ENCODE results near the gene TBX4.

- TF ChIP-seq EZH2 (IDR thresholded peaks at IDR 0.05), result no peak
- TF ChIP-seq FOXP2 (optimal IDR thresholded peaks at IDR 0.05; ENCODE audit: control extremely low read depth, extremely low read length, insufficient read depth), result no peak
- no peak for TF ChIP-seq POLR2AphosphoS5 (IDR thresholded peaks at IDR 0.05; ENCODE audit: borderline replicate concordance, low read depth, low read length)
Observed at GRCh38 chr17:61420745-61421398, 31.4 kb upstream of the TBX4 start.
